ENCODE data around the gene SMARCA4. TPM values are rescaled to one million over a fixed set of nuclear protein-coding genes. Genes with fewer than 3 reads are reported as not detected.
"Not testable (repeated sequence)": the region's sequence is repeated elsewhere in the genome, so short reads cannot be mapped to it uniquely, and the experiment has no call there.

SMARCA4 gene
- total and polyA plus RNA-seq, 3 donors from 2014 or later = 141 to 188 (median 180) TPM

GRCh38 chr19:11089254-11090013 is 128.6 kb downstream of the SMARCA4 start, which contains the start of gene LDLR:
Gene LDLR, plus strand, starts transcription at chr19:11089463. Its CDS starts 86 bp downstream, at chr19:11089549.
- intact Hi-C loops (cut with DNase I; ENCODE audit: low total_unique reads) = no loop called here
- TF ChIP-seq CTCF (IDR thresholded peaks at IDR 0.05) (no peak), POLR2A (IDR thresholded peaks at IDR 0.05) (no peak)
- H3K4me1 ChIP-seq = peaks cover 40% of the 10 kb centered on the region
- 0 to 1% methylated on average over 13 to 43 of the region's 43 CpGs for WGBS, 2 donors
- no peaks in the 10 kb centered on the region for H3K9me3 ChIP-seq
- peak; percentile 79 for DNase-seq
- H3K27ac ChIP-seq = peak within 1 kb of the TSS; percentile 80 to 94
- H3K4me3 ChIP-seq = peak within 1 kb of the TSS; percentile 64 to 67
- H3K36me3 ChIP-seq (ENCODE audit: low read depth, missing control alignments) = no peaks in the 10 kb centered on the region
- no peaks in the 10 kb centered on the region for H3K27me3 ChIP-seq

GRCh38 chr19:11090014-11090263 is 129.1 kb downstream of the SMARCA4 start:
- Histone ChIP-seq H3K4me1 (peaks cover 37% of the 10 kb centered on the region), H3K4me3 (peak overlapping the region; percentile 64 to 67), H3K27ac (peak overlapping the region; percentile 80 to 94)
- H3K9me3 ChIP-seq; H3K27me3 ChIP-seq; DNase-seq; intact Hi-C loops (cut with DNase I; ENCODE audit: low total_unique reads); H3K36me3 ChIP-seq (ENCODE audit: low read depth, missing control alignments): not testable (repeated sequence)
- WGBS, 2 donors = 0% methylated on average over 5 to 15 of the region's 15 CpGs

GRCh38 chr19:11090264-11090996 is 129.6 kb downstream of the SMARCA4 start:
- Histone ChIP-seq H3K27ac (peak overlapping the region; percentile 88 to 94), H3K4me1 (peaks cover 32% of the 10 kb centered on the region), H3K9me3 (no peaks in the 10 kb centered on the region), H3K36me3 (ENCODE audit: low read depth, missing control alignments) (no peaks in the 10 kb centered on the region), H3K27me3 (no peaks in the 10 kb centered on the region), H3K4me3 (peak overlapping the region; percentile 64 to 67)
- 0 to 3% methylated on average over 21 to 54 of the region's 64 CpGs for WGBS, 2 donors
- intact Hi-C loops (cut with DNase I; ENCODE audit: low total_unique reads) = no loop called here
- TF ChIP-seq POLR2A (IDR thresholded peaks at IDR 0.05) (peak; percentile 88), CTCF (IDR thresholded peaks at IDR 0.05) (no peak)
- DNase-seq = peak; percentile 98

- Histone ChIP-seq H3K27me3 (no peaks in the 10 kb centered on the region), H3K9me3 (no peaks in the 10 kb centered on the region), H3K4me1 (peaks cover 27% of the 10 kb centered on the region), H3K36me3 (ENCODE audit: low read depth, missing control alignments) (no peaks in the 10 kb centered on the region), H3K27ac (peak overlapping the region; percentile 88 to 94), H3K4me3 (peak overlapping the region; percentile 64 to 67)
- intact Hi-C loops (cut with DNase I; ENCODE audit: low total_unique reads) = no loop called here
- TF ChIP-seq CTCF (IDR thresholded peaks at IDR 0.05) (no peak), POLR2A (IDR thresholded peaks at IDR 0.05) (no peak)
- 30 to 31% methylated on average over 11 of the region's 11 CpGs for WGBS, 2 donors
- DNase-seq = no peak
Measured at GRCh38 chr19:11090997-11091702, 130.3 kb downstream of the SMARCA4 start.

GRCh38 chr19:11091703-11092153 is 130.9 kb downstream of the SMARCA4 start:
- intact Hi-C loops (cut with DNase I; ENCODE audit: low total_unique reads) = no loop called here
- peak overlapping the region; percentile 88 to 94 for H3K27ac ChIP-seq
- peaks cover 31% of the 10 kb centered on the region for H3K4me1 ChIP-seq
- no peak overlapping the region for H3K4me3 ChIP-seq
- no peaks in the 10 kb centered on the region for H3K9me3 ChIP-seq
- no peak for TF ChIP-seq POLR2A (IDR thresholded peaks at IDR 0.05)
- TF ChIP-seq CTCF (IDR thresholded peaks at IDR 0.05) = no peak
- H3K27me3 ChIP-seq = no peaks in the 10 kb centered on the region
- 24 to 25% methylated on average over 8 of the region's 8 CpGs for WGBS, 2 donors
- peak; percentile 31 for DNase-seq
- no peaks in the 10 kb centered on the region for H3K36me3 ChIP-seq (ENCODE audit: low read depth, missing control alignments)

All from testis (tissue), 3 donors.